Large intestine (tissue), 3 donors: ENCODE measurements around the gene KCTD19. TPM values are rescaled to one million over a fixed set of nuclear protein-coding genes. Genes with fewer than 3 reads are reported as not detected.

Source experiments
- DNase-seq, 2 donors: peaks; one replicate each; pipeline versions ENCODE4 v3.0.0 to v3.0.0-alpha.2; 2013
- H3K27ac ChIP-seq: one replicate; pipeline ENCODE4 v1.5.1; 2013; ENCODE audit warnings: low read length
- H3K27me3 ChIP-seq: 2 replicates; pipeline ENCODE4 v1.6.1; 2013; ENCODE audit warnings: low read length; ENCODE audit not compliant: control insufficient read depth, insufficient read depth
- H3K36me3 ChIP-seq: 2 replicates; pipeline ENCODE4 v1.6.1; 2013; ENCODE audit warnings: low read length; ENCODE audit not compliant: control insufficient read depth, insufficient read depth
- H3K4me1 ChIP-seq: one replicate; pipeline ENCODE4 v1.6.1; 2013; ENCODE audit warnings: low read length; ENCODE audit not compliant: control insufficient read depth, insufficient read depth
- H3K4me3 ChIP-seq: one replicate; pipeline ENCODE4 v1.5.1; 2013; ENCODE audit warnings: low read length
- H3K9me3 ChIP-seq: one replicate; pipeline ENCODE4 v1.6.1; 2013; ENCODE audit warnings: mild to moderate bottlenecking, low read depth, low read length, moderate library complexity; ENCODE audit not compliant: control insufficient read depth
- WGBS: methylation state at CpG from one replicate; pipeline ENCODE4 v1.1.5; 2013; ENCODE audit warnings: low lambda C conversion rate; ENCODE audit not compliant: insufficient coverage; 5-methylcytosine and 5-hydroxymethylcytosine counted together
- polyA plus RNA-seq: library from polyadenylated mRNA; unstranded; fragments of 120-200 nt; gene quantifications from one replicate; pipeline ENCODE4 v1.2.1, GENCODE V29; 2013

The KCTD19 gene
- polyA plus RNA-seq, 1 donor, result 0.40 TPM

- H3K27me3 ChIP-seq, result no peaks in the 10 kb centered on the region
- no CpG with 5 or more reads among the region's 1 CpG for WGBS
- H3K4me3 ChIP-seq, result no peak overlapping the region
- DNase-seq, result no peak
- H3K9me3 ChIP-seq, result no peaks in the 10 kb centered on the region
- H3K4me1 ChIP-seq, result no peaks in the 10 kb centered on the region
- no peak overlapping the region for H3K27ac ChIP-seq
- H3K36me3 ChIP-seq, result no peaks in the 10 kb centered on the region
Measured at GRCh38 chr16:67350324-67350723, 23.8 kb upstream of the KCTD19 start.

GRCh38 chr16:67349172-67349571, 22.6 kb upstream of the KCTD19 start:
- H3K27me3 ChIP-seq, result no peaks in the 10 kb centered on the region
- H3K4me3 ChIP-seq, result no peak overlapping the region
- H3K27ac ChIP-seq, result no peak overlapping the region
- no peaks in the 10 kb centered on the region for H3K36me3 ChIP-seq
- DNase-seq, result no peak
- H3K9me3 ChIP-seq, result no peaks in the 10 kb centered on the region
- H3K4me1 ChIP-seq, result no peaks in the 10 kb centered on the region

- H3K27me3 ChIP-seq, result no peaks in the 10 kb centered on the region
- no peaks in the 10 kb centered on the region for H3K4me1 ChIP-seq
- 100% methylated on average over 2 of the region's 3 CpGs for WGBS
- DNase-seq, result no peak
- no peak overlapping the region for H3K4me3 ChIP-seq
- H3K27ac ChIP-seq, result no peak overlapping the region
- H3K36me3 ChIP-seq, result no peaks in the 10 kb centered on the region
- H3K9me3 ChIP-seq, result no peaks in the 10 kb centered on the region
Measured at GRCh38 chr16:67346341-67346740, 19.8 kb upstream of the KCTD19 start.

- Histone ChIP-seq H3K4me3 (no peak overlapping the region), H3K27me3 (no peaks in the 10 kb centered on the region), H3K4me1 (no peaks in the 10 kb centered on the region), H3K9me3 (no peaks in the 10 kb centered on the region), H3K36me3 (no peaks in the 10 kb centered on the region), H3K27ac (no peak overlapping the region)
- no CpG with 5 or more reads among the region's 1 CpG for WGBS
- DNase-seq, result no peak
Measured at GRCh38 chr16:67345401-67345800, 18.9 kb upstream of the KCTD19 start.

- Histone ChIP-seq H3K4me1 (no peaks in the 10 kb centered on the region), H3K4me3 (no peak overlapping the region), H3K9me3 (no peaks in the 10 kb centered on the region), H3K27me3 (no peaks in the 10 kb centered on the region), H3K36me3 (no peaks in the 10 kb centered on the region), H3K27ac (no peak overlapping the region)
- WGBS, result no CpG with 5 or more reads among the region's 4 CpGs
- no peak for DNase-seq
Measured at GRCh38 chr16:67342616-67343015, 16.1 kb upstream of the KCTD19 start.

- DNase-seq, result no peak
- no peaks in the 10 kb centered on the region for H3K9me3 ChIP-seq
- H3K27me3 ChIP-seq, result no peaks in the 10 kb centered on the region
- WGBS, result 96% methylated on average over 3 of the region's 3 CpGs
- no peaks in the 10 kb centered on the region for H3K36me3 ChIP-seq
- H3K4me3 ChIP-seq, result no peak overlapping the region
- no peak overlapping the region for H3K27ac ChIP-seq
- no peaks in the 10 kb centered on the region for H3K4me1 ChIP-seq
Measured at GRCh38 chr16:67341250-67341649, 14.7 kb upstream of the KCTD19 start.

- H3K4me1 ChIP-seq, result no peaks in the 10 kb centered on the region
- H3K27ac ChIP-seq, result no peak overlapping the region
- H3K36me3 ChIP-seq, result no peaks in the 10 kb centered on the region
- peaks cover 3% of the 10 kb centered on the region for H3K9me3 ChIP-seq
- no peak for DNase-seq
- H3K27me3 ChIP-seq, result no peaks in the 10 kb centered on the region
- no peak overlapping the region for H3K4me3 ChIP-seq
- 50% methylated on average over 1 of the region's 2 CpGs for WGBS
Measured at GRCh38 chr16:67339453-67339852, 12.9 kb upstream of the KCTD19 start.

GRCh38 chr16:67336648-67337047, 10.1 kb upstream of the KCTD19 start:
- no CpG with 5 or more reads among the region's 1 CpG for WGBS
- DNase-seq, result no peak
- Histone ChIP-seq H3K36me3 (no peaks in the 10 kb centered on the region), H3K27ac (no peak overlapping the region), H3K4me1 (no peaks in the 10 kb centered on the region), H3K4me3 (no peak overlapping the region), H3K27me3 (no peaks in the 10 kb centered on the region), H3K9me3 (peaks cover 3% of the 10 kb centered on the region)

- H3K27ac ChIP-seq, result no peak overlapping the region
- peaks cover 3% of the 10 kb centered on the region for H3K9me3 ChIP-seq
- H3K36me3 ChIP-seq, result no peaks in the 10 kb centered on the region
- no peaks in the 10 kb centered on the region for H3K27me3 ChIP-seq
- no peak overlapping the region for H3K4me3 ChIP-seq
- no peak for DNase-seq
- no CpG with 5 or more reads among the region's 1 CpG for whole genome bisulfite sequencing
- peaks cover under 1% of the 10 kb centered on the region for H3K4me1 ChIP-seq
Measured at GRCh38 chr16:67336116-67336515, 9.6 kb upstream of the KCTD19 start.

GRCh38 chr16:67333315-67333714, 6.8 kb upstream of the KCTD19 start:
- Histone ChIP-seq H3K27ac (no peak overlapping the region), H3K36me3 (no peaks in the 10 kb centered on the region), H3K4me1 (peaks cover 3% of the 10 kb centered on the region), H3K9me3 (peaks cover 6% of the 10 kb centered on the region), H3K4me3 (no peak overlapping the region), H3K27me3 (no peaks in the 10 kb centered on the region)
- WGBS, result no CpG with 5 or more reads among the region's 2 CpGs
- DNase-seq, result no peak

- Histone ChIP-seq H3K4me3 (no peak overlapping the region), H3K9me3 (peaks cover 3% of the 10 kb centered on the region), H3K36me3 (no peaks in the 10 kb centered on the region), H3K27me3 (peaks cover 9% of the 10 kb centered on the region), H3K27ac (no peak overlapping the region), H3K4me1 (peaks cover 8% of the 10 kb centered on the region)
- DNase-seq, result peak; percentile 19 to 64
- no CpG with 5 or more reads among the region's 5 CpGs for WGBS
Measured at GRCh38 chr16:67329901-67330300, 3.4 kb upstream of the KCTD19 start.
